H7 (cell line): ENCODE measurements around the gene RRM1. TPM values are rescaled to one million over a fixed set of nuclear protein-coding genes. Genes with fewer than 3 reads are reported as not detected.
A peak's percentile ranks its signal among the peaks of the same experiment; 100 is the strongest.
"Not testable (repeated sequence)": the region's sequence is repeated elsewhere in the genome, so short reads cannot be mapped to it uniquely, and the experiment has no call there.

Experiments used
- DNase-seq: peaks from one replicate; pipeline ENCODE4 v3.0.0; 2012
- H3K27me3 ChIP-seq: 2 replicates; pipeline ENCODE4 v1.6.0; 2011; ENCODE audit warnings: mild to moderate bottlenecking, low read length; ENCODE audit not compliant: control insufficient read depth, insufficient read depth
- H3K36me3 ChIP-seq: replicated peaks from 2 replicates; pipeline ENCODE4 v1.5.1; 2011; ENCODE audit warnings: low read length; ENCODE audit not compliant: control insufficient read depth, insufficient read depth
- H3K4me3 ChIP-seq: 2 replicates; pipeline ENCODE4 v1.5.1; 2011; ENCODE audit warnings: low read depth, mild to moderate bottlenecking, control low read depth, low read length, moderate library complexity; ENCODE audit not compliant: insufficient read depth
- total RNA-seq: library from RNA; depleted of rRNA; stranded (reverse); fragments of >200 nt; shearing (Covaris generic); gene quantifications from 2 replicates; pipeline ENCODE4 v1.2.3, GENCODE V29; 2014; rRNA removed

RRM1 gene
- 147 and 153 TPM in 2 replicates for total RNA-seq

DNA sequence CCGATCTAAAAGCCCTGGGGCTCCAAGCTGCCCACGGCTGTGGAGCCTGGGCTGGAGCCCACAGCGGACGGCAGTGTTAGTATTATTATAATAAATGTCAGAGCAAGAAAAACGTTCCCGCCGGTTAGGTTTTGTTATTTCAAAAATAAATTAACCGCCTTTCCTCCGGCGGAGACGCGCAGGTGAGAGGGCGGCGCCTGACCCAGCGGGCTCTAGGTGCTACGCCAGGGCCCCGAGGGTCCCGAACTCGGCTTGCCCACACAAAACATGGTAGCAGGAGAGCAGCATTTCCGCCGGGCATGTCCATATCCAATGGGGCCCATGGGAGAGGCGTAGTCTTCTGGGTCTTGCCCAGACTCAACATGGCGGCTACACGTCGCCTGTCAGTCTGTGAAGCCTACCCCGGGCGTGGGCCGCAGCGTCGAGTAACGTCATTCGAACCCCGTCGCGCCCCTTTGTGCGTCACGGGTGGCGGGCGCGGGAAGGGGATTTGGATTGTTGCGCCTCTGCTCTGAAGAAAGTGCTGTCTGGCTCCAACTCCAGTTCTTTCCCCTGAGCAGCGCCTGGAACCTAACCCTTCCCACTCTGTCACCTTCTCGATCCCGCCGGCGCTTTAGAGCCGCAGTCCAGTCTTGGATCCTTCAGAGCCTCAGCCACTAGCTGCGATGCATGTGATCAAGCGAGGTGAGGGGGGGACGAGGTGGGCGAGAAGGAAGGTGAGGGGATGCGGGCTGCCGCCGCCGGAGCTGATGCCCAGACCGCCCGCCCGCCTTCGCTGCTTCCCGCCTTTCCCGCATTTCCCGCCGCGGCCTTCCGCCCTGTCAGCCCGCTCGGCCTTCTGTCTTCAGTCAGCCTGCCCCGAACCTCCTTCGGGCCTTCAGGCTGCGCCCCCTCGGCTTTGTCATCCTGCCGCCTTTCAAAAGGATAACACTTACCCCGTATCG lies at the start of gene RRM1:
Gene RRM1, plus strand, starts transcription at position 452 of the 944 bp plus-strand sequence. Its CDS starts 214 bp downstream, at position 666.
- peak; percentile 93 for DNase-seq
- H3K27me3 ChIP-seq: no peaks in the 10 kb centered on the region
- peak within 1 kb of the TSS; percentile 89 for H3K4me3 ChIP-seq
- no peaks in the 10 kb centered on the region; the same call in 1 of the 2 replicates for H3K36me3 ChIP-seq

DNA sequence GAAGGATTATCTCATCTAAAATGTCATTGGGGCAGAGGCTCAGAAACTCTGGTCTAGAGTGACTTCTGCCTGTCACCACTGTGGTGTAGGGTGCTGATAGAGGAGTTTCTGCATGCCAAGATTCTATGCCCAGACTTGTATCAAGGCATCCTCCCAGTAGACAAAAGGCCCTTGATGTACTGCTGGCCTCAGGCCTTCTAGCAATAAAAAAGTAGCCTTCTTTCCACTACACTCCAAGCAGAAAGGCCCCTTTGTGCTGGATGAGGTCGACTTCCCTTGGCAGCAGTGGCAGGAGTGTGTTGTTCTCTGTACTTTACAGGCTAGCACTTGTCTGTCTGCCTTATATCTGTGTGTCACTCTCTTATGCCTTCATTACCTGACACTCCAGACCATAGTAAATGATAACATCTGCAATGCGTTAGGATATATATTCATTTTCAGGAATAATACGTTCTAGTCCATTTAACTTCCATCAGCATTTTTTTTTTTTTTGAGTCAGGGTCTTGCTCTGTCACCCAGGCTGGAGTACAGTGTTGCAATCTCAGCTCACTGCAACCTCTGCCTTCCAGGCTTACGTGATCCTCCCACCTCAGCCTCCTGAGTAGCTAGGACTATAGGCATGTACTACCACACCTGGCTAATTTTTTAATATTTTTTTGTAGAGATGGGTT lies 49.5 kb upstream of the RRM1 start:
- no peak for DNase-seq
- Histone ChIP-seq H3K27me3 (no peaks in the 10 kb centered on the region), H3K36me3 (no peaks in the 10 kb centered on the region), H3K4me3 (no peak overlapping the region)

DNA sequence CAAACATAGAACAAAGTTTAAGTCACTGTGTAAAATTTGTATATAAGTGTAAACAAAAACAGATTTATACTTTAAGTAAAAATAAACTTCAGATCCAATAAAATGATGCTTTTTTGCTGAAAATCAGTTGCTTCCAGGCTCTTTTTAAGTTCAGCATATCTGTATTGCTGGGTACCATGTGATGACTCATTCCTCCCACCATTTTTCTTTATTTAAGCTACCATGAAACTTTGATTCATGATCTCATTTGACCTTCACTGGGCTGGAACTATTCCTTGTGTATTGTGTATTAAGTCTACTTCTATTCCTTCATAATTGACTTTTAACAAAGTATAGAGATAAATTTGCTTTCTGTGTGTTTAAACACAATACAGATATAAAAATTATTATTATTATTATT lies 46.3 kb upstream of the RRM1 start:
- Histone ChIP-seq H3K36me3 (no peaks in the 10 kb centered on the region), H3K27me3 (no peaks in the 10 kb centered on the region), H3K4me3 (no peak overlapping the region)
- no peak for DNase-seq

DNA sequence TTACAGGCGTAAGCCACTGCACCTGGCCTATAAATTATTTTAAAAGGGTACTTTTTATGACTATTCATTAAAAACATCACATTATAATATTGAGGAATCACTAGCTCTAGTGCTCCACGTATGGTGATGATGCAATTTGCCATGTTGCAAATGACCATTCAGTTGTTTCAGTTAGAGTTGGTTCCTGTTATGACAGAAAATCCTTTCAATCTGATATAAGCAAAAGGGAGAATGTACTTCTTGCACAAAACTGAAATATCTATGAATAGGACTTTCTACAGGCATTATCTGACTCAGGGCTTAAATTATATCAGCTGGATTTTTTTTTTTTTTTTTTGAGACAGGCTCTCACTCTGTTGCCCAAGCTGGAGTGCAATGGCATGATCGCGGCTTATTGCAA lies 45.6 kb upstream of the RRM1 start:
- no peak for DNase-seq
- no peaks in the 10 kb centered on the region for H3K36me3 ChIP-seq
- no peaks in the 10 kb centered on the region for H3K27me3 ChIP-seq
- H3K4me3 ChIP-seq: no peak overlapping the region

DNA sequence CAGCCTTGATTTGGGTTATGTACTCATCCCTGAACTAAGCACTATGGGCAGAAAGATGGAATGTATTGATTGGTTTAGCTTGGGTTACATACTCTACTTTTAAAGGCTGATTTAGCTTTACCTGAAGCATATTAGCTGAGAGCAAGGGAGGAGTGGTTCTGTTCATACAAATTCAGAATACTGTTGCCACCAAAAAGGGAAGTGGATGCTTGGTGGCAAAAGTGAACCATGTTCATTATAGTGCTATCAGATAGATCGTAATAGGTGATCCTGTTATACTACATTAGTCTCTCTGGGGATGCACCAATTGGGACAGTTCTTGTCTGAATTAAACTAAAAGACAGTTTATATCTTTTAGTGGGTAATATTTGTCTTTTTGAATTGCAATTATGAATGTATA lies 44.5 kb upstream of the RRM1 start:
- no peak for DNase-seq
- Histone ChIP-seq H3K4me3 (no peak overlapping the region), H3K27me3 (no peaks in the 10 kb centered on the region), H3K36me3 (no peaks in the 10 kb centered on the region)

DNA sequence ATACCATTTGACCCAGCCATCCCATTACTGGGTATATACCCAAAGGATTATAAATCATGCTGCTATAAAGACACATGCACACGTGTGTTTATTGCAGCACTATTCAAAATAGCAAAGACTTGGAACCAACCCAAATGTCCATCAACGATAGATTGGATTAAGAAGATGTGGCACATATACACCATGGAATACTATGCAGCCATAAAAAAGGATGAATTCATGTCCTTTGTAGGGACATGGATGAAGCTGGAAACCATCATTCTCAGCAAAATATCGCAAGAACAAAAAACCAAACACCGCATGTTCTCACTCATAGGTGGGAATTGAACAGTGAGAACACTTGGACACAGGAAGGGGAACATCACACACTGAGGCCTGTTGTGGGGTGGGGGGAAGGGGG lies 41.4 kb upstream of the RRM1 start:
- H3K27me3 ChIP-seq, DNase-seq, H3K36me3 ChIP-seq, H3K4me3 ChIP-seq: not testable (repeated sequence)

DNA sequence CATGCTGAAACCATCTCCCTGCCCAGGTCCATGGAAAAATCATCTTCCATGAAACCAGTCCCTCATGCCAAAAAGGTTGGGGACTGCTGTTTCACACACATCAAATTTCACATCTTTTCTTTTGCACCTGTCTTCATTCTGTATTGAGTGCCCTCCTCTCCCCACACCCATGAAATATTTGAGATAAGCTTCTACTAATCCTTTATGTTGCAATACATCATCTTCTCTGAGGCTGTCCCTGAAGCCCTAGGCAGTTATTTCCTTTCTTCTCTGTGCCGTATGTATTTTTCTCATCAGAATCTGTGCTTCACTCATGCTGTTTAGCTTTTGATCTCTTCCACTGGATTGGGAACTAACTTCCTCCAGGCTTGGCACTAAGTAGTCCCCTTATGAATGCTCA lies 40.0 kb upstream of the RRM1 start:
- DNase-seq: no peak
- Histone ChIP-seq H3K27me3 (no peaks in the 10 kb centered on the region), H3K36me3 (no peaks in the 10 kb centered on the region), H3K4me3 (no peak overlapping the region)

DNA sequence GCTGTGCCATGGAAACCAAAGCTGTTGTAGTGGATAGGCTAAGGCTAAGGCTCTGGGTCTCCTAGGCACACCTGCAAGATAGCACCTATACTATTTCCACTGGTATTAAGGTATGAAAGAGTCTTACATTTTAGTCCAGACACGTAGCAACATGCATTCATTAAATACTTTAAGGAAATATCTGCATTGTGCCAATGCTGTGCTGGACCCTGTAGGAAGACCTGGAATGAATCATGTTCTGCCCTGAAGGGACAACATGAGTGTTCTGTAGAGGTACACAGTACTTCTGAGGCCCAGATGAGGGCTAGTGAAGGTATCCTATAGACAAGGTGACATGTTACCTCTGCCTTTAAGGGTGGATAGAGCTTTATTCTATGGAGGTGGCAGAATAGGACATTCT lies 35.2 kb upstream of the RRM1 start:
- DNase-seq: no peak
- no peaks in the 10 kb centered on the region for H3K27me3 ChIP-seq
- H3K4me3 ChIP-seq: no peak overlapping the region
- H3K36me3 ChIP-seq: no peaks in the 10 kb centered on the region

DNA sequence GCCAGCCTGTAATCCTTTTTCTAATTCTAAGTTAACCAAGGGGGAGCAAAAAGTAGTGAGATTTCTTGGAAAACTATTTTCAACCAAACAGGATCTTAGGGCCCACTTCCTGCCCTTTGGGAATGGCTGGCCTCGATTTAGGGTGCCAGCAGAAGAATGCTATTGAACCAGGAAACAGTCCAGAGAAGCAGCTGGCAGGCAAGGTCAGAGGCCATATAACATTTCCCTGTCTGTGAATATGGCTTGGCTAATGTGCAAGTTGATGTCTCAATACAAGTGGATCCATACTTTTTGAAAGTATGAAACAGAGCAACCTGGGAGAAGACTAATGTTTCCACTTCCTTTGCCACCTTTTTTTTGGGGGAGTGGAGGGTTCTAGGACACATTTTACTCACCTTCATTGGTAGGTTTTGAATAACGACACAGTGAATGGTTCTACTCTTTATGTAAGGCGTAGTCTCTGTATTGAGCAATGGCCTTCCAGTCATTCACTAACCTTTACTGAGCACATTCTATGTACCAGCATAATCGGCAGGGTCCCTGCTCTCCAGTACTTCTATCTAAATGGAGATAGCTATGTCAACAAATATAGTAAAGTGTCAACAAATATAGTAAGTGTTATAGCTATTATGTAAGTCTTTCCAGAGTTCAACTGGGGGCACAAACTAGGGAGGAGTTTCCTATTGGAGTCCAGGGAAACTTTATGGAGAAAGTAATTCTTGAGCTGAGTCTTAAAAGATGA lies 34.2 kb upstream of the RRM1 start:
- Histone ChIP-seq H3K4me3 (no peak overlapping the region), H3K36me3 (no peaks in the 10 kb centered on the region), H3K27me3 (no peaks in the 10 kb centered on the region)
- DNase-seq: no peak

DNA sequence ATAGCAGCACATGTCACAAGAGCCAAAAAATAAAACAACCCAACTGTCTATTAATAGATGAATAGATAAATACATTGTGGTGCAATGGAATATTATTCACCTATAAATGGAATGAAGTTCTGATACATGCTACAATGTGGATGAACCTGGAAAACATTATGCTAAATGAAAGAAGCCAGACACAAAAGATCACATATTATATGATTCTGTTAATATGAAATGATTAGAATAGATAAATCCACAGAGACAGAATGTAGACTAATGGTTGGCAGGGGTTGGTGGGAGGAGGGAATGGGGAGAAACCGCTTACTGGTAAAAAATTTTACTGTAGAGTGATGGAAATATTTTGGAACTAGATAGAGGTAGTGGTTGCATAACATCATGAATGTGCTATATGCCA lies 32.9 kb upstream of the RRM1 start:
- no peak for DNase-seq
- Histone ChIP-seq H3K36me3 (no peaks in the 10 kb centered on the region), H3K4me3 (no peak overlapping the region), H3K27me3 (no peaks in the 10 kb centered on the region)

DNA sequence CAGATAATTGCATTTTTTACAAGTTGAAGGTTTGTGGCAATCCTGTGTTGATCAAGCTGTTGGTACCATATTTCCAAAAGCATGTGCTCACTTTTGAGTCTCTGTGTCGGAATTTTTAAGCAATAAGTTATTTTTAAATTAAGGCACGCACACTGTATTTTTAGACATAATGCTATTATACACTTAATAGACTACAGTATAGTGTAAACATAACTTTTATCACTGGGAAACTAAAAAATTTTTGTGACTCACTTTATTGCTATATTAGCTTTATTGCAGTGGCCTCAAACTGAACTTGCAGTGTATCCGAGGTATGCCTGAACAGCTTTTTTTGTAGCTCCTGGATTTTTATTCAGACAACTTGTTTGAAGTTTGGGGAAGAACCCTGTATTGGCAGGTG lies 31.3 kb upstream of the RRM1 start:
- no peaks in the 10 kb centered on the region for H3K27me3 ChIP-seq
- DNase-seq: no peak
- H3K4me3 ChIP-seq: no peak overlapping the region
- no peaks in the 10 kb centered on the region for H3K36me3 ChIP-seq

DNA sequence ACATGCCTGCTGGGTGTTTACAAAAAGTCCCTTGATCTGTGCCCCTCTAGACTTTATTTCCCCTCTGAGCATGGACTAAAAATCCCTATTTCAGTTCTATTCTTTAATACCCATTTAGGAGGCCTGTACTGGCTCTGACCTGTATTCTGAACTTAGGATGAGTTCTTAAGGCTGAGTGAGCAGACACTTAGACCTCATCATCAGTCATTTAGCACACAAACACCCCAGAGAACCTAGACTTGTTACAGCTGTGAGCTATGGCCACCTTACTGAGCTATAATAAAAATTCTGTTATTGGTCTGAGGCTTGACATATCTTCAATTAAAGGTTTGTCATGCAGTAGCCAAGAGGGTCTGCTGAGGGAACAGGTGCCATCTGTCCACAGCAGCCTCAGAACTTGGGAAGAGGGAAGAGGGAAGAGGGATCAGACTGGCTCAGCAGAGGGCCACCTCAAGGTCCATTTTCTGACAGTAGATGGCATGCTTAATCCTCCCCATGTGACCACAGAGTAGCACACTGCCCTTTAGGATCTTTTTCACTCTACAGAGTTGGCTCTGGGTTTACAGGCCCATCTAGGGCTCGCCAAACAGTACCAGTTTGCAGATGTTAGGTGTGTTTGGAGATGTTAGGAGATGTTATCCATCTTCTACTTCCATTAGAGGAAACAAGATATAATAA lies 30.2 kb upstream of the RRM1 start:
- no peaks in the 10 kb centered on the region for H3K27me3 ChIP-seq
- DNase-seq: no peak
- H3K4me3 ChIP-seq: no peak overlapping the region
- H3K36me3 ChIP-seq: no peaks in the 10 kb centered on the region

DNA sequence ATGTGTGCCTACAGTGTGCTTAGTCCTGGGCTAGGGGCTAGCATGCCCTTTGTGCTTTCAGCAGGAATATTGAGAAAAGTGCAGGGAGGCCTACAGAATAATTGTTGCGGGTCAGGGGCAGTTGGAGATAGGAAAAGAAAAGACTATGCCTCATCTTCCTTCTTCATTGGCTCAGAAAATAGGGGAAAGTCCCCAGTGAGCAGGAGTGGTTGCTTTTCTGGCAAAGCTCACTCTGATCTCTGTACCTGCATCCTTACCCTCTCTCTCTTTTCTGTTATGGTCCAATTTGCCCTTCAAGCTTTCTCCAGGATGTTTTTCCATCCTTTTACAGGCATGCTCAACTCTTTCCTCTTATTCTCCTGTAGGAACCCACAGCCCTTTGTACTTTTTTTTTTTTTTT lies 29.5 kb upstream of the RRM1 start:
- Histone ChIP-seq H3K27me3 (no peaks in the 10 kb centered on the region), H3K36me3 (no peaks in the 10 kb centered on the region), H3K4me3 (no peak overlapping the region)
- no peak for DNase-seq

DNA sequence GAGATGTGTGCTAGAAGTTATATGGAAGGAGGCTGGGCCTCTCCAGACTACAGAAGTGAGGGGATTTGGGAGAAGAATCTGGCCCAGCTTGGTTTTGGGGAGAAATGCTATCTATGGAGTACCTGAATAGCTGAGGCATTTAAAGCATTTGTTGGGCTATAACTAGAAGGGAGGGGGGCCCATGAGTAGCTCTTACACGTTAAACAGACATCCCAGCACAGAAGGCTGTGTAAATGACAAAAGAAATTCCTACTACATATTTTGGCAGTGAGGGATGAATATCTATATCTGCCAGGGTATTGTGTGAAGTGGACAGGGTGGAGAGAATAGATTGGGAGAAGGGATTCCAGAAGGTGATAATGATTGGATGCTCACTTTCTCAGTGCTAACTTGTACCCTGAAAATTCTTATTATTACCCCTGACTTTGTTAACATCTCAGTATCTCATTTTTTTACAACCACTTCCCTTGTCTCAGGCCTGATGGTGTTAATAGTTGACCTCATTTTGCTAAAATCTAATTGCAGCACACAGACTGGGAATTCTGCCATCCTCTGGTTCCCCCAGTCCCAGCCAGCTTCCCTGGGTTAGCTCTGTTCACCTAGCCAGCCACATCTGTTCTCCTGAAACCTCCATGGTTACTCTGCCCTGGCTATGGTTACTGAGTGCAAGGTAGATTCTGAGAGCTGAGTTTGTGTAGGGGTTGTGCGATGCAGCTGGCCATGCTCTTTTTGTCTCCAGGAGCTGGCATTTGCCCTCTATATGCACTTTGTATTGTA lies 28.8 kb upstream of the RRM1 start:
- Histone ChIP-seq H3K27me3 (no peaks in the 10 kb centered on the region), H3K4me3 (no peak overlapping the region), H3K36me3 (no peaks in the 10 kb centered on the region)
- DNase-seq: no peak
